CD4-positive, alpha-beta T cell treated with Interleukin-17A for 1 hour (primary cell): ENCODE results near the gene CACNA1B.
"Not testable (repeated sequence)": the region's sequence is repeated elsewhere in the genome, so short reads cannot be mapped to it uniquely, and the experiment has no call there.

Source experiments
- DNase-seq: peaks from one replicate; pipeline ENCODE4 v3.0.0-alpha.2; 2020

The CACNA1B gene

DNA sequence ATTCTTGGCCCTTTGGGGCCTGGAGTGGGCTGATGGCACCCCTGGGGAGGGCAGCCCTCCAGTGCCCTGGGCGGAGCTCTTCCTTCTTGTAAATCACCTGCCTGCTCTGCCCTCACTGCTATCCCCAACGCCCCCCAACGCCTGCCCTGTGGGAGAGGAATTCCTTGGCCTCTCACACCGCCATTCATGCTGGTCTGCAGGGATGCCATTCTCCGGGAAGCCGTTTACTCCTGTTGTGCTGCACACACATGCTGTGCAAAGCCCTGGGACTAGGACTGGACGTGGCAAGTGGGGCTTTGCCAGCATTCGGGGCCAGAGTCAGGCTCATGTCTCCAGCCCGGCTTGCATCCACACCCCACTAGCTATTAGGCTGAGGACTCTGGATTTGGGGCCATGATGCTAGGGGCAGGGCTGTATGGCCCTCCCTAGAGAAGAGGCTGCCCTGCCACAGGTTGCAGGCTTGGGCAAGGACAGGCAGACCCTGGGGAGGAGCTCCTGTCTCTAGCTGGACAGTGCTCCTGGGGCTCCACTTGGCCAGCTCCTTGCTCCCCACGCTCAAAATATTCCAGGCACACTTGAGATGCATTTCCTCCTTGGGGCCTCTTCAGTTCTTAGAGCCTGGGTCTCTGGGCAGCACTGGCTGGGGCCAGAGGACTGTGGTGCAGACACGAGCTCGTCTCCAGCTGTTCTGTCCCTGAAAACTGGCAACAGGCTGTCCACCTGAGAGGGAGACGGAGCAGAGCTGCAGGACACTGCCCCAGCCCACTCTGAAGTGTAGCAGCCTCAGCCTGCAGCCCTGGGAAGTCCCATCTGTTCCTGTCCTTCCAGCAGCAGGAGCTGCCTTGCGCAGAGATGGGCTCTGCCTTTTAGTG lies 226.9 kb downstream of the CACNA1B start:
- no peak for DNase-seq

- DNase-seq = no peak
Measured at GRCh38 chr9:138105123-138105415, 227.5 kb downstream of the CACNA1B start.

DNA sequence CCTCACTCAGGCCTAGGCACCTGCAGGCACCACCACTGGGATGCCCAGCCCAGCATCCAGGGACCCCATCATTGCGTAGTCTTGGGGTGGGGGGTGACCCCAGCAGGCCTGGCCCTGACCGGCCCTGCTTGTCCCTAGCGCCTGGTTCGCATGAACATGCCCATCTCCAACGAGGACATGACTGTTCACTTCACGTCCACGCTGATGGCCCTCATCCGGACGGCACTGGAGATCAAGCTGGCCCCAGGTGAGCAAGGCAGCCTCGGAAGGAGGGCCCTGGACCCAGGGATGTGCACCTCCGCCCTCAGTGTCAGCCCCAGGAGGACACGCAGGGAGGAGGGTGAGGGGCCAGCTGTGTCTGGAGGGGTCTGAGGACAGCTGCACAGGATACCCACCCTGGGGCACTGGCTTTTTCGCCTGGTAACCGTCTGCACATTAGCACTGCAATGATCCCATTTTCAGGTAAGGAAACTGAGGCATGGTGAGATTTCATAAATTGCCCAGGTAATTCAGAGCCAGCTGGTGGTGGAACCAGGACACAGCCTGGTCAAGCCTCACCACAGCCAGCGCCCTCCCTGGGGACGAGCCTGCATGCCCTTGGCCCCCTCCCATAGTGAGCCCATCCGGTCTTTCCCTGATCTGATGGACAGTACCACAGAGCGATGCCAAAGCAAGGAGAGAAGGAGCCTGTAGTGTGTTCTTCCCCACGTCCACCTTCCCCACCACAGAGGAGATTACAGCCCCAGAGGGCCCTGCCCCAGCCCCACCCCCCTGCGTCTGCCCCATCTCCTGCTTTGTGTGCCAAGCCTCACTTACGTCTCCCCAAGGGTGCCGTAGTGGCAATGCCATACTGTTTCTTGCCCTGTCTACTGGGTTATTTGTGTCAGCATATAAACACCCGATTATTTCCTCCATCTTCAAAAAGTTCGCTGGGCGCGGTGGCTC lies 228.3 kb downstream of the CACNA1B start:
- no peak for DNase-seq

DNA sequence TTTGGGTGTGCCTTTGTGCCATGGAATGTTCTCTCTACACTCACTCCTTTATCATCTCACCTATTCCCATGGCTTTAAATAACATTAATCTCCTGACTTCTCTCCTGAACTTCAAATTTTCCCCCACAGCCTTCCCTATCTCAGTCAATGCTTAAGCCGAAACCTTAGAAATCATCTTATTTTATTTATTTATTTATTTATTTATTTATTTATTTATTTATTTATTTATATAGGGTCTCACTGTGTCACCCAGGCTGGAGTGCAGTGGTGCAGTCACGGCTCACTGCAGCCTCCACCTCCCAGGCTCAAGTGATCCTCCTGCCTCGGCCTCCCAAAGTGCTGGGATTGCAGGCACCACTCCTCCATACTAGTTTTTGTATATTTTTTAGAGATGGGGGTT lies 229.5 kb downstream of the CACNA1B start:
- not testable (repeated sequence) for DNase-seq

DNA sequence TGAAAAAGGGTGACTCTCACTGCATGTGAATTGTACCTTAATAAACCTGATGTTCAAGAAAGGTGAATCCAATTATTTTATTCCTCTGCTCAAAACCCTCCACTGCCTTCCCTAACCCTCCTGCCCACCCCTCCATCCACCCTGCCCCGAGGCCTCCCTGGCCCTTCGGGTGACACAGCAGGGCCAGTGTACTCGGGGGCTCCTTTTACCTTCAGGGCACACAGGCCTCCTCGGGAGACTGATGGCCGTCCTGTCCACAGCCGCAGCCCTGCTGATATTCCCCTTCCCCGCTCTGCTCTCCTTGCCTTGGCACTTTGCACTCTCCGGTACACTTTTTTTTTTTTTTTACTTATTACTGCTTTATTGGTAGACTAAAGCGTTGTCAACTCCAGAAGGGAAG lies 234.0 kb downstream of the CACNA1B start:
- DNase-seq = no peak

DNA sequence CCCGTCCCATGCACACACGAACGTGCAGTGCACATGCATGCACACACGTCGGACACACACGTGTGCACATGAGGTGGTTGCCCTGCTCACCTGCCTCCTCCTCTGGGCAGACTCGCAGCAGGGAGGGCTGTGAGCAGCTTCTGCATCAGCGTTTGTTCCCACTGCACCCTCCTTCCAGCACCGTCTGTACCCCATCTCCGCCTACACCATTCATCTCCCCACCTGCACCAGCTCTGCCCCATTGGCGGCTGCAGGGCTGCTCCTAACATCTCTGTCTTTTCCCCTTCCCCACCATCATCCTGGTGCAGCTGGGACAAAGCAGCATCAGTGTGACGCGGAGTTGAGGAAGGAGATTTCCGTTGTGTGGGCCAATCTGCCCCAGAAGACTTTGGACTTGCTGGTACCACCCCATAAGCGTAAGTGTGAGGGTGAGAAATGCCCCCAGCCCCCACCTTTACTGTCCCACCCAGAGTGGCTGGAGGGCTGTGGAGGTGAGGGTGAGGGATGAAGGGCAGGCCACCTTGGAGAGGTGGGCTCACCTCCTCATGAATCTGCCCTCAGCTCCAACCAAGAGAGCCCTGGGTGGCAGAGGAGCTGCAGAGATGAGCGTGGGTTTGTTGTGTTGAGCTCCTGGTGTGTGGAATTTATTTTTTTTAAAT lies 234.6 kb downstream of the CACNA1B start:
- DNase-seq = no peak

GRCh38 chr9:138112791-138113600 lies 235.4 kb downstream of the CACNA1B start:
- no peak for DNase-seq

DNA sequence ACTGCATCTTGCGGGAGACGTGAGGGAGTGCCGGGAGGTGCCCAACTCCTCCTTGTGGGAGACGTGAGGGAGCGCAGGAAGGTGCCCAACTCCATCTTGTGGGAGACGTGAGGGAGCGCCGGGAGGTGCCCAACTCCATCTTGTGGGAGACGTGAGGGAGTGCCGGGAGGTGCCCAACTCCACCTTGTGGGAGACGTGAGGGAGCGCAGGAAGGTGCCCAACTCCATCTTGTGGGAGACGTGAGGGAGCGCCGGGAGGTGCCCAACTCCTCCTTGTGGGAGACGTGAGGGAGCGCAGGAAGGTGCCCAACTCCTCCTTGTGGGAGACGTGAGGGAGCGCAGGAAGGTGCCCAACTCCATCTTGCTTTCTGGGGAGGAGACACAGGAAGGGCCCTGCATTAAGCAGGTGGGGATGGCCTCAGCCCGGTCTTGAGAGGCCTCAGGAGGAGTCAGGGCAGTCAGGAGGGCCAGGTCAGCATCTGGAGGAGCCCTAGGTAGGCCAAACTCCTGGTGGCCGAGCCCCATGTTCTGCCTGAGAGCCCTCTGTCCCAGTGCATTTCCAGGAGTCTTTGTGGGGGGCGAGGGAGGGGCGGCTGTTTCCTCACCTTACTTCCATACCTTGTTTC lies 236.2 kb downstream of the CACNA1B start:
- not testable (repeated sequence) for DNase-seq

GRCh38 chr9:138114501-138115245 lies 237.1 kb downstream of the CACNA1B start:
- no peak for DNase-seq

DNA sequence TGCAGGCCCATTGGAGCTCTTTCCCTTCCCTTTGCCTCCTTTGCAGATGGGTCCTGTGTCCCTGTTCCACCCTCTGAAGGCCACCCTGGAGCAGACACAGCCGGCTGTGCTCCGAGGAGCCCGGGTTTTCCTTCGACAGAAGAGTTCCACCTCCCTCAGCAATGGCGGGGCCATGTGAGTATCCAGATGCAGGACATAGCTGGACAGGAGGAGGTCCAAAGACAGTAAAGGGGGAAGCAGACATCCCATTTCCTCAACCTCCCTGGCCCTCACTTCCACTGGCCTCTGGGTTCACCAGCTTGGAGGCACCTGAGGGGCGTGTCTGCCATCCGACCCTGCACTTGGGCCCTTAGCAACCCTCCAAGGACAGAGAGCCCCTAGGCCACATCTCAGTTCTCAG lies 237.9 kb downstream of the CACNA1B start:
- DNase-seq = no peak

GRCh38 chr9:138116521-138116920 lies 238.9 kb downstream of the CACNA1B start:
- no peak for DNase-seq

GRCh38 chr9:138117101-138117750 lies 239.6 kb downstream of the CACNA1B start:
- DNase-seq = no peak

DNA sequence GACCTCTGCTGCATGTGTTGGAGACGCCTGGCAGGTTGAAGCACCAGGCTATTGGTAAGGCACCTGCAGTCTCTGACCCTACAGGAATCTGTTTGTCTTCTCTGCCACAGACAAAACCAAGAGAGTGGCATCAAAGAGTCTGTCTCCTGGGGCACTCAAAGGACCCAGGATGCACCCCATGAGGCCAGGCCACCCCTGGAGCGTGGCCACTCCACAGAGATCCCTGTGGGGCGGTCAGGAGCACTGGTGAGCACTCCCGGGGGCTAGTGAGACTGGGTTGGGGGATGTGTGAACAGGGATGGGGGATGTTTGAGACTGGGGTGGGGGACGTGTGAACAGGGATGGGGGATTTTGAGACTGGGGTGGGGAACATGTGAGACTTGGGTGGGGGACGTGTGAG lies 240.3 kb downstream of the CACNA1B start:
- no peak for DNase-seq

DNA sequence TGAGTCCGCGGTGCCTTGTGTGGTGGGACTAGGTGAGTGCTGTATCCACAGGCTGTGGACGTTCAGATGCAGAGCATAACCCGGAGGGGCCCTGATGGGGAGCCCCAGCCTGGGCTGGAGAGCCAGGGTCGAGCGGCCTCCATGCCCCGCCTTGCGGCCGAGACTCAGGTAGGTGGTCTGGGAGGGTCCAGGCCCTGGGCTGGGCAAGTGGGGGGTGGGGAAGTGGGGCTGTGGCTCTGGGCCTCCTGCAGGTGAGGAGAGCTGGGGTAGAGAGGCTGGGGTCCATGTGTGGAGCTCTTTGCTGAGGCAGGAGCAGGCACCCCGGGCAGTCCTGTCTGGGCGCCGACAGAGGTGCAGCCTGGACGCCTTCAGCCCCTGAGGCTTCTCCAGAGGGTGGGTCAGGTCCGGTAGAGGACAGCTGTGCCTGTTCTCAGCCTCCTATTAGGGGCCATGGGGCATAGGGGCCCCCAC lies 241.1 kb downstream of the CACNA1B start:
- no peak for DNase-seq

DNA sequence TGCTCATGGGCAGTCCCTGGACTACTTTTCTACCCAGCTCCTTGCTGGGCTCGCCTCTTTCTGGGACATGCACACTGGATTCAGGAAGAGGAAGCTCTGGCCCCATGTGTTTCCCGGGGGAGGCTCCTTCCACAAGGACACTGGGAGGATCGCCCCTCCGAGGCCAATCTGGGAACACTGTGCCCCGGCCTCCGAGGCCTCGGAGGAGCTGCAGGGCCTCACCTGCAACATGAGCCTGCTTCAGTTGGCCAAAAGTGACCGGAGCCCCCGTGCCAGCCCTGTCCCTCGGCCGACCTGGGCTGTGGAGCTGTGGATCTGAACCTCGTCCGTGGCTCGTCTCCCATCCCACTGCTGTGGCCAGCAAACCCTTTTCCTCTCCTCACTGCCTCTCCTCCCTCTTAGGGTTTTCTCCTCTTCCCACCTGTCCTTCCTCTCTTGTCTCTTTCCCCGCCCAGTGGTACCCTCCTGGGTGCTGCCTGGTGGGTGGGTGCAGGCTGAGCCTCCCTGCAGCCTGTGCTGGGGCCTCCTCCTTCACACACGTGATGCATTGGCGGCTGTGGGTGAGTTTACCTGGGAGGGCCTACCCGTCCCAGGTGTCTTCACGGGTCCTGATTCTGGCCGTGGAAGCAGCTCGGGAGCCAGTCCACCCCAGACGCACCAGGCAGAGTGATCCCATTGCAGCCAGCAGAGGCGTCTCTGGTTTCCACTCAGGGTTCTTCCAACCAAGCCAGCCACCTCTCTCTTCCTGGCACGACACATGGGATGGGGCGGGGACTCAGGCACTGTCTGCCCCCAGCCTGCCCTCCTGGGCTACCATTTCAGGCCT lies 241.8 kb downstream of the CACNA1B start:
- DNase-seq = no peak

- no peak for DNase-seq
Measured at GRCh38 chr9:138120072-138120471, 242.5 kb downstream of the CACNA1B start.

DNA sequence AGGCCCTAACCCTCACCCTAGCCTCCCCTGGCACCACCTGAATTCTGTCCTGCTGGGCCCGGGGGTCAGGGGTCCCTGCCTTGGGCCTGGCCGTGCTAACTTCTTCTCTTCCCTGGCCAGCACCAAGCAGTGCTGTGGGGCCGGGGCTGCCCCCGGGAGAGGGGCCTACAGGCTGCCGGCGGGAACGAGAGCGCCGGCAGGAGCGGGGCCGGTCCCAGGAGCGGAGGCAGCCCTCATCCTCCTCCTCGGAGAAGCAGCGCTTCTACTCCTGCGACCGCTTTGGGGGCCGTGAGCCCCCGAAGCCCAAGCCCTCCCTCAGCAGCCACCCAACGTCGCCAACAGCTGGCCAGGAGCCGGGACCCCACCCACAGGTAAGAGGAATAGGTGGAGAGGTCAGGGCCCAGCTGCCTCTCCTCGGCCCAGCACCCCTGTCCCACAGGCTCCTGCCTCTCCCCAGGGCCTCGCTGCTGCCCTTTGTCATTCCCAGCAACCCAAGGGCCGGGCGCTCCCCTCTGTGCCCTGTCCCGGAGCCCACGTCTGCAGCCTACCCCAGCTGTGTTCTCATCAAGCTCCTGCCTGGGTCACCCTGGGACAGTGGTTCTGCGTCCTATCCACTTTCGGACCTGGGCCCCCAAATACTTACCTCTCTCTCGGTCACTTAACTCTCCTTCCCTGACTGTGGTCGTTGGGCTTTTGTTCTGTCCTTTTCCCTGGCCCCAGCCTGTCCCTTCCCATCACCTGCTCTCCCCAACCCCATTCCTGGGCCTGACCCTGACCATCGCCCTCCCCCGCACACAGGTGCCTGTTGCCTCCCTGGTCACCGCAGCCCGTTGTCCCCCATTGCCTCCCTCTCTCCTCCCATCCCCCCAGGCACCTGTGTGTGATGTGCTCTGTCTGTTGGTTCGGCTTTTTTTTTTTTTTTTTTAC lies 243.2 kb downstream of the CACNA1B start:
- DNase-seq = no peak

GRCh38 chr9:138121438-138122050 lies 244.0 kb downstream of the CACNA1B start:
- DNase-seq = no peak
